Right lobe of liver (tissue), 6 donors: ENCODE data around the gene SLC29A3. TPM values are rescaled to one million over a fixed set of nuclear protein-coding genes. Genes with fewer than 3 reads are reported as not detected.
A peak's percentile ranks its signal among the peaks of the same experiment; 100 is the strongest.

Experiments
- ATAC-seq, 4 donors: fragments of 200-7000 bp; cut with Tn5 transposase; one replicate each; pipeline ENCODE4 v1.9.1; 2020; ENCODE audit warnings: mild to moderate bottlenecking in 4 of 4, moderate library complexity in 4 of 4
- DNase-seq, 3 donors: peaks; one replicate each; pipeline ENCODE4 v3.0.0-alpha.2; 2020
- H3K27ac ChIP-seq, 3 donors: fragments of 200-600 bp; one replicate each; pipeline ENCODE4 v1.8.0; 2022
- H3K27me3 ChIP-seq, 2 donors: fragments of 200-600 bp; one replicate each; pipeline ENCODE4 v1.8.0; 2022
- H3K36me3 ChIP-seq, 4 donors: fragments of 200-600 bp; sonication (generic) in 1 of 4; one replicate each; pipeline versions ENCODE4 v1.5.1 to v1.8.0; 2017 to 2022; ENCODE audit warnings: control low read depth in 1 of 4
- H3K4me1 ChIP-seq, 4 donors: fragments of 200-600 bp; sonication (generic) in 1 of 4; one replicate each; pipeline versions ENCODE4 v1.5.1 to v1.8.0; 2017 to 2022; ENCODE audit warnings: control low read depth in 1 of 4
- H3K4me3 ChIP-seq, 3 donors: fragments of 200-600 bp; one replicate each; pipeline ENCODE4 v1.8.0; 2022
- H3K9me3 ChIP-seq, 4 donors: fragments of 200-600 bp; sonication (generic) in 1 of 4; one replicate each; pipeline versions ENCODE4 v1.5.1 to v1.8.0; 2017 to 2022; ENCODE audit warnings: control low read depth in 1 of 4
- CTCF ChIP-seq, 4 donors: fragments of 200-600 bp in 3 of 4; fragments of 450-650 bp in 1 of 4; IDR thresholded peaks; one replicate each; pipeline versions ENCODE4 v1.5.1 to v1.8.0; 2016 to 2022; ENCODE audit warnings: antibody characterized with exemption in 4 of 4, mild to moderate bottlenecking in 2 of 4
- POLR2A ChIP-seq: fragments of 450-650 bp; IDR thresholded peaks from one replicate; pipeline ENCODE4 v1.6.1; 2017; ENCODE audit warnings: antibody characterized with exemption, mild to moderate bottlenecking
- WGBS: methylation state at CpG from one replicate; pipeline ENCODE4 v1.1.6; 2018; ENCODE audit warnings: low coverage, low lambda C conversion rate; ENCODE audit not compliant: insufficient coverage; ENCODE audit errors: missing lambda C conversion rate; 5-methylcytosine and 5-hydroxymethylcytosine counted together
- intact Hi-C, 2 donors: fragments of 100-400 bp; cut with DNase I; formaldehyde crosslinking; loops; one replicate each; pipeline versions ENCODE4 v1.11.2 to v1.14.1; 2022
- total RNA-seq, 6 experiments: library from RNA; depleted of rRNA in 2 of 6; stranded (reverse); fragments of >200 nt in 2 of 6; fragmentation: NEBNext Ultra II Directional in 3 of 6; extraction: Animal tissue kit (Norgen Biotek cat#: 25700) in 3 of 6; gene quantifications; one replicate each; pipeline versions ENCODE4 v1.1.0 to v1.2.4, GENCODE V29; 2016 to 2023
- donor health status: DM: no; HTN: yes; CAD: no.
- donor health status: DM: no; HTN: no; CAD: no.
- donor health status: DM: no; HTN: no; CAD: no.
- donor health status: DM: no; HTN: yes; CAD: no.
- donor health status: DM: no; HTN: yes; CAD: no.

Gene SLC29A3
- total RNA-seq, 6 experiments from 2014 or later, result 5.7 to 17.4 (median 7.7) TPM

GRCh38 chr10:71346731-71347130 is 27.7 kb downstream of the SLC29A3 start:
- no peaks in the 10 kb centered on the region for H3K36me3 ChIP-seq
- ATAC-seq (no peak), DNase-seq (no peak)
- WGBS, result no CpG with 5 or more reads among the region's 3 CpGs
- no peaks in the 10 kb centered on the region for H3K9me3 ChIP-seq
- H3K27me3 ChIP-seq, result no peaks in the 10 kb centered on the region
- H3K27ac ChIP-seq, result peak overlapping the region in 1 of 3 donors; percentile 73
- H3K4me1 ChIP-seq, result peaks cover 0 to 73% (median 20%) of the 10 kb centered on the region in 4 donors
- peak overlapping the region in 1 of 3 donors; percentile 51 for H3K4me3 ChIP-seq
- TF ChIP-seq CTCF (IDR thresholded peaks at IDR 0.05), result no peak
- no peak for TF ChIP-seq POLR2A
- intact Hi-C loops, result no loop called here

- 30% methylated on average over 11 of the region's 14 CpGs for WGBS
- H3K4me3 ChIP-seq, result peak overlapping the region in 2 of 3 donors; percentile 19 to 51
- peak overlapping the region in 1 of 3 donors; percentile 73 for H3K27ac ChIP-seq
- ATAC-seq, result peak; percentile 75 to 89 (median 82)
- peak; percentile 83 to 94 (median 92) for DNase-seq
- TF ChIP-seq POLR2A, result peak; percentile 49
- TF ChIP-seq CTCF (IDR thresholded peaks at IDR 0.05), result no peak
- no peaks in the 10 kb centered on the region for H3K9me3 ChIP-seq
- no peaks in the 10 kb centered on the region for H3K27me3 ChIP-seq
- no peaks in the 10 kb centered on the region for H3K36me3 ChIP-seq
- intact Hi-C loops, result no loop called here
- H3K4me1 ChIP-seq, result peaks cover 0 to 71% (median 17%) of the 10 kb centered on the region in 4 donors
Observed at GRCh38 chr10:71347587-71348395, 28.7 kb downstream of the SLC29A3 start.

GRCh38 chr10:71348850-71349249 is 29.8 kb downstream of the SLC29A3 start:
- ATAC-seq (no peak), DNase-seq (no peak)
- peaks cover 0 to 61% (median 12%) of the 10 kb centered on the region in 4 donors for H3K4me1 ChIP-seq
- no peak overlapping the region for H3K27ac ChIP-seq
- H3K36me3 ChIP-seq, result no peaks in the 10 kb centered on the region
- no CpG with 5 or more reads among the region's 1 CpG for WGBS
- intact Hi-C loops, result no loop called here
- TF ChIP-seq CTCF (IDR thresholded peaks at IDR 0.05) (no peak), POLR2A (no peak)
- no peaks in the 10 kb centered on the region for H3K27me3 ChIP-seq
- H3K4me3 ChIP-seq, result no peak overlapping the region
- H3K9me3 ChIP-seq, result no peaks in the 10 kb centered on the region

GRCh38 chr10:71349406-71349805 is 30.3 kb downstream of the SLC29A3 start:
- Histone ChIP-seq H3K27me3 (no peaks in the 10 kb centered on the region), H3K36me3 (peaks cover 0 to 5% (median 0%) of the 10 kb centered on the region in 4 donors), H3K4me1 (peaks cover 0 to 55% (median 12%) of the 10 kb centered on the region in 4 donors), H3K9me3 (no peaks in the 10 kb centered on the region), H3K4me3 (no peak overlapping the region), H3K27ac (no peak overlapping the region)
- intact Hi-C loops, result no loop called here
- TF ChIP-seq POLR2A, result no peak
- TF ChIP-seq CTCF (IDR thresholded peaks at IDR 0.05), result no peak
- ATAC-seq (no peak), DNase-seq (no peak)
- 100% methylated on average over 1 of the region's 7 CpGs for WGBS
